VCaP (cell line): Measurements from ENCODE around the gene NRL.

Experiments used
- H3K27ac ChIP-seq: fragments of 450-650 bp; 2 replicates; pipeline ENCODE4 v1.5.1; 2017
- CTCF ChIP-seq: fragments of 450-650 bp; conservative IDR thresholded peaks from 2 replicates; pipeline ENCODE4 v1.5.1; 2017; ENCODE audit warnings: mild to moderate bottlenecking, moderate library complexity

Gene NRL

DNA sequence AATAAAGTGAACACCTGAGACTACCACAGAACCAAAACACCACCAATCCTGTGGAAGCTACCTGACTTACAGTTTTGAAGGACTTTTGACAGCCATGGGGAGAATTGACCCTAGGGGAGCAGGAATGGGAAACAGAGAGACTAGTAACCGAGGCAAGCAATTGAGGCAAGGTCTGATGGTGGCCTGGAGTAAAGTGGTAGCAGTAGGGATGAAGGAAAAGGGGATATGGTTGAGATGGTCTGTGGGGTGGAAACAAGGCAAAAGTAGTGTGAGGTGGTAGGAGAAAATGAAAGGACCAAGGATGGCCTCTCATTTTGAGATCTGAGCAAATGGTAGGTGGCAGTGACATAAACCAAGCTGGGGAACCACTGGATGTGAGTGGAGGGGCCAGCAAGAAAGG is 42.1 kb upstream of the NRL start:
- TF ChIP-seq CTCF = no peak
- no peak overlapping the region for H3K27ac ChIP-seq

DNA sequence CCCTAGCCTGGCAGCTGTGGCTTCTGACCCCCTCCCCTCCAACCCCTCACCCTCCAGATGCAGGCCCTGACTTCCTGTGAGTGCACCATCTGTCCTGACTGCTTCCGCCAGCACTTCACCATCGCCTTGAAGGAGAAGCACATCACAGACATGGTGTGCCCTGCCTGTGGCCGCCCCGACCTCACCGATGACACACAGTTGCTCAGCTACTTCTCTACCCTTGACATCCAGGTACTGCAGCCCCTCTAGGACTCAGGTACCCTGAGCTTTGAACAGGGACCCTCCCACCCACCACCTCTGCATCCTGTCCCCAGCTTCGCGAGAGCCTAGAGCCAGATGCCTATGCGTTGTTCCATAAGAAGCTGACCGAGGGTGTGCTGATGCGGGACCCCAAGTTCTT is 40.4 kb upstream of the NRL start:
- no peak overlapping the region for H3K27ac ChIP-seq
- TF ChIP-seq CTCF = no peak

DNA sequence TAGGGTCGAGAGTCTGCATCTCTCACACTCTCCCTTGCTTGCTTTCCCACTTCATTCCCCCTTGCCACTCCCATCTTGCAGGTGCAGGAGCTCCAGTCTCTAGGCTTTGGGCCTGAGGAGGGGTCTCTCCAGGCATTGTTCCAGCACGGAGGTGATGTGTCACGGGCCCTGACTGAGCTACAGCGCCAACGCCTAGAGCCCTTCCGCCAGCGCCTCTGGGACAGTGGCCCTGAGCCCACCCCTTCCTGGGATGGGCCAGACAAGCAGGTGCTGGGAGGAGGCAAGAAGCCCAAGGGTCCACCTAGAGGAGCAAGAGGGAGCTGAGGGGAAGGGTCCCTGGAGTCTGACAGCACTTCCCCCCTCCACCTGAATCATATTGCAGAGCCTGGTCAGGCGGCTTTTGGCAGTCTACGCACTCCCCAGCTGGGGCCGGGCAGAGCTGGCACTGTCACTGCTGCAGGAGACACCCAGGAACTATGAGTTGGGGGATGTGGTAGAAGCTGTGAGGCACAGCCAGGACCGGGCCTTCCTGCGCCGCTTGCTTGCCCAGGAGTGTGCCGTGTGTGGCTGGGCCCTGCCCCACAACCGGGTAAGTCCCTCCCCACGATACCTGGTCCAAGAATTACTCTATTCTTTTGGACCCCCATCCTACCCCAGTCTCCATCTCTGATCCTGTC is 36.8 kb upstream of the NRL start:
- no peak overlapping the region for H3K27ac ChIP-seq
- TF ChIP-seq CTCF = no peak

- H3K27ac ChIP-seq = no peak overlapping the region
- TF ChIP-seq CTCF = no peak
These were observed 36.2 kb upstream of the NRL start for GRCh38 chr14:24150993-24151392.

- no peak overlapping the region for H3K27ac ChIP-seq
- no peak for TF ChIP-seq CTCF
These were observed 35.8 kb upstream of the NRL start for GRCh38 chr14:24150567-24150966.

DNA sequence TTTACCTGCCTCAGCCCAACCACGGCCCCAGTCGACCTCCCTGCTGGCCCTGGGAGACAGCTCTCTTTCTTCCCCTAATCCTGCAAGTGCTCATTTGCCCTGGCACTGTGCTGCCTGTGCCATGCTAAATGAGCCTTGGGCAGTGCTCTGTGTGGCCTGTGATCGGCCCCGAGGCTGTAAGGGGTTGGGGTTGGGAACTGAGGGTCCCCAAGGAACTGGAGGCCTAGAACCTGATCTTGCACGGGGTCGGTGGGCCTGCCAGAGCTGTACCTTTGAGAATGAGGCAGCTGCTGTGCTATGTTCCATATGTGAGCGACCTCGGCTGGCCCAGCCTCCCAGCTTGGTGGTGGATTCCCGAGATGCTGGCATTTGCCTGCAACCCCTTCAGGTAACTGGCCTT is 35.3 kb upstream of the NRL start:
- no peak for TF ChIP-seq CTCF
- H3K27ac ChIP-seq = no peak overlapping the region

DNA sequence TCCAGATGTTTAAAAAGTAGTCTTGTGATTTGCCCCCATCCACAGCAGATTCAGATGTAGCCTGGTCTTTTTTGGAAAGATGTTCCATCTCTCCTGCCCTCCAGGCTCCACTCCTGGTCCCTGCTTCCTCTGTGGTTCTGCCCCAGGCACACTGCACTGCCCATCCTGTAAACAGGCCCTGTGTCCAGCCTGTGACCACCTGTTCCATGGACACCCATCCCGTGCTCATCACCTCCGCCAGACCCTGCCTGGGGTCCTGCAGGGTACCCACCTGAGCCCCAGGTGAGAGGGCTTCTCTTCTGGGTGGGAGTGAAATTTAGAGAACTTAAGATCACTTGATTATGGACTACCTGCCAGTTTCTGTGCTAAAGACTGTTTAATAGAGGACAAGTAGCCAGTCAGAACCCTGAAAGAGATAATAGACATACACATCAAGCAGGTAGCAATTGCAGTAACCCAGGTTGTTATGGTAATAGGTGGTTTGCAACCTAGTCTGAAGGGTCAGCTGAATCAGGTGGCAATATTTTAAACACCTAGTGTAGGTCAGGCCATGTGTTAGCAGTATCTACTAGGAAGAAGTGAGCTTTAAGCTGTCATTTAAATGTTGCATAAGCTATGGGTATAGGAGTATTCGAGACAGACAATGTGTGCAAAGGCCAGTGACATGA is 34.7 kb upstream of the NRL start:
- H3K27ac ChIP-seq = no peak overlapping the region
- TF ChIP-seq CTCF = no peak
